Esophagus muscularis mucosa (tissue), 4 donors: ENCODE results near the gene PACSIN2. TPM values are rescaled to one million over a fixed set of nuclear protein-coding genes. Genes with fewer than 3 reads are reported as not detected.

Experiments used
- DNase-seq: peaks from one replicate; pipeline ENCODE4 v3.0.0-alpha.2; 2017; ENCODE audit errors: extremely low spot score
- H3K27ac ChIP-seq, 4 donors: fragments of 200-600 bp; sonication (generic); replicated peaks in 1 of 4; 1 replicate in 3 of 4; 2 replicates in 1 of 4; pipeline ENCODE4 v1.5.1; 2016 to 2019; ENCODE audit warnings: mild to moderate bottlenecking in 1 of 4
- H3K27me3 ChIP-seq, 4 donors: fragments of 200-600 bp; sonication (generic); one replicate each; pipeline versions ENCODE4 v1.5.1 to v1.6.0; 2016 to 2019
- H3K36me3 ChIP-seq, 4 donors: fragments of 200-600 bp; sonication (generic); one replicate each; pipeline ENCODE4 v1.5.1; 2016 to 2019
- H3K4me1 ChIP-seq, 4 donors: fragments of 200-600 bp; sonication (generic); one replicate each; pipeline ENCODE4 v1.5.1; 2016 to 2019
- H3K4me3 ChIP-seq, 4 donors: fragments of 200-600 bp; sonication (generic); 1 replicate in 2 of 4; 2 replicates in 2 of 4; pipeline ENCODE4 v1.5.1; 2016 to 2019; ENCODE audit warnings: mild to moderate bottlenecking in 4 of 4, moderate library complexity in 1 of 4
- H3K9me3 ChIP-seq, 4 donors: fragments of 200-600 bp; sonication (generic); 1 replicate in 3 of 4; 2 replicates in 1 of 4; pipeline ENCODE4 v1.5.1; 2016 to 2019
- EP300 ChIP-seq: sonication (generic); formaldehyde crosslinking; IDR thresholded peaks from one replicate; pipeline ENCODE4 v1.6.1; 2017; ENCODE audit warnings: antibody characterized with exemption
- POLR2A ChIP-seq: fragments of 450-650 bp; IDR thresholded peaks from one replicate; pipeline ENCODE4 v1.6.1; 2017; ENCODE audit warnings: antibody characterized with exemption, moderate library complexity, mild to moderate bottlenecking, low read depth
- POLR2AphosphoS5 ChIP-seq, 2 donors: sonication (generic); formaldehyde crosslinking; IDR thresholded peaks; one replicate each; pipeline ENCODE4 v1.6.1; 2017; ENCODE audit warnings: antibody characterized with exemption in 2 of 2
- WGBS: methylation state at CpG from one replicate; pipeline ENCODE4 v1.1.5; 2018; 5-methylcytosine and 5-hydroxymethylcytosine counted together
- intact Hi-C: fragments of 100-400 bp; cut with DNase I; formaldehyde crosslinking; loops from one replicate; pipeline ENCODE4 v1.15.1; 2023
- total RNA-seq, 4 donors: library from RNA; depleted of rRNA; stranded (reverse); fragments of >200 nt; gene quantifications; one replicate each; pipeline versions ENCODE4 v1.1.0 to v1.2.1, GENCODE V29; 2016
- TF ChIP-seq, protein P1 (sequence below), 3 experiments: fragments of 200-600 bp in 2 of 3; fragments of 450-650 bp in 1 of 3; sonication (generic) in 2 of 3; IDR thresholded peaks; one replicate each; pipeline ENCODE4 v1.5.1; 2017 to 2019; ENCODE audit warnings: antibody characterized with exemption in 3 of 3, mild to moderate bottlenecking in 2 of 3, moderate library complexity in 1 of 3

Gene PACSIN2, protein sequence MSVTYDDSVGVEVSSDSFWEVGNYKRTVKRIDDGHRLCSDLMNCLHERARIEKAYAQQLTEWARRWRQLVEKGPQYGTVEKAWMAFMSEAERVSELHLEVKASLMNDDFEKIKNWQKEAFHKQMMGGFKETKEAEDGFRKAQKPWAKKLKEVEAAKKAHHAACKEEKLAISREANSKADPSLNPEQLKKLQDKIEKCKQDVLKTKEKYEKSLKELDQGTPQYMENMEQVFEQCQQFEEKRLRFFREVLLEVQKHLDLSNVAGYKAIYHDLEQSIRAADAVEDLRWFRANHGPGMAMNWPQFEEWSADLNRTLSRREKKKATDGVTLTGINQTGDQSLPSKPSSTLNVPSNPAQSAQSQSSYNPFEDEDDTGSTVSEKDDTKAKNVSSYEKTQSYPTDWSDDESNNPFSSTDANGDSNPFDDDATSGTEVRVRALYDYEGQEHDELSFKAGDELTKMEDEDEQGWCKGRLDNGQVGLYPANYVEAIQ
- total RNA-seq = 100 to 1,000 TPM in 3 of 4 donors, 10 to 100 TPM in 1; 91.1 to 147 (median 116) TPM

DNA sequence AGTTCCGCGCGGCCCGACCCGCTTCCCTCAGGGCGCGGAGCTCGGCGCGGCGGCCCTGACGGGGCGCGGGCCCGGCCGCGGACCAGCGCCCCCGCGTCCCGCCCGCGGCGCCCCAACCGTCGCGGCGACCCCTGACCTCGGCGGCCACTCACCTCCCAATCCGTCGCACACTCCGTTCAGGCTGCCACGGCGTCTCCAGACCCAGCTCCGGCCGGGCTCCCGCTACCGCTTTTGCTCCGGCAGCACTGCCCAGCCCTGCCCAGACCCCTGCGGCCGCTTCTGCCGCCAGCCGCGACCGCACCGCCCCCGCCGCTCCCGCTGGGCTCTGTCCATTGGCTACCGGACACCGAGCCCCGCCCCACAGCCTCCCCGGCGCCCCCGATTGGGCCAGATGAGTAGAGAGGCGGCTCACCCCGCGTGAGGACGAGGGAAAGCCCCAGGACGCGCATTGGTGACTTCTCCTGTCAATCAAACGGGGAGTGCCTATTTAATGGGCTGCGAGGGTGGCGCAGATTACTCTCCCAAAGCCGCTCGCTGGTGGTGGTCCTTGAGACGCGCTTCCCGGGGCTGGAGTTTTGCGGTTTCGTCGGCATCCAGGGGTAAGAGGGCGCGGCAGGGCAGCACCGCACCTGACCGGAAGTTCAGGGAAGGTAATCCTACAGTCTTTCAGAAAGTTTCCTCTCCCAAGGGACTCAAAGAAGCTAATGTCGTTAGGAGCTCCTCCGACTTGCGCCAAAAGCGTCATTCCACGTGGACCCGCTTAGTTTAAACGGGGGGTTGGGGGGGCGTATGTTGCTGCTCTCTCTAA, at the start of gene PACSIN2:
TSS of gene PACSIN2 (minus strand) at position 281 of the 808 bp plus-strand sequence. CDS start 103,069 bp downstream, outside the sequence.
- under 1% methylated on average over 22 of the region's 85 CpGs for WGBS
- TF ChIP-seq, protein P1, sequence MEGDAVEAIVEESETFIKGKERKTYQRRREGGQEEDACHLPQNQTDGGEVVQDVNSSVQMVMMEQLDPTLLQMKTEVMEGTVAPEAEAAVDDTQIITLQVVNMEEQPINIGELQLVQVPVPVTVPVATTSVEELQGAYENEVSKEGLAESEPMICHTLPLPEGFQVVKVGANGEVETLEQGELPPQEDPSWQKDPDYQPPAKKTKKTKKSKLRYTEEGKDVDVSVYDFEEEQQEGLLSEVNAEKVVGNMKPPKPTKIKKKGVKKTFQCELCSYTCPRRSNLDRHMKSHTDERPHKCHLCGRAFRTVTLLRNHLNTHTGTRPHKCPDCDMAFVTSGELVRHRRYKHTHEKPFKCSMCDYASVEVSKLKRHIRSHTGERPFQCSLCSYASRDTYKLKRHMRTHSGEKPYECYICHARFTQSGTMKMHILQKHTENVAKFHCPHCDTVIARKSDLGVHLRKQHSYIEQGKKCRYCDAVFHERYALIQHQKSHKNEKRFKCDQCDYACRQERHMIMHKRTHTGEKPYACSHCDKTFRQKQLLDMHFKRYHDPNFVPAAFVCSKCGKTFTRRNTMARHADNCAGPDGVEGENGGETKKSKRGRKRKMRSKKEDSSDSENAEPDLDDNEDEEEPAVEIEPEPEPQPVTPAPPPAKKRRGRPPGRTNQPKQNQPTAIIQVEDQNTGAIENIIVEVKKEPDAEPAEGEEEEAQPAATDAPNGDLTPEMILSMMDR (IDR thresholded peaks at IDR 0.05) = no peak
- TF ChIP-seq POLR2A = peak; percentile 86
- TF ChIP-seq POLR2AphosphoS5 (IDR thresholded peaks at IDR 0.05) = peak; percentile 95 to 98
- no peak for TF ChIP-seq EP300
- Histone ChIP-seq H3K27me3 (no peaks in the 10 kb centered on the region), H3K36me3 (no peaks in the 10 kb centered on the region), H3K27ac (peak within 1 kb of the TSS; percentile 80 to 89 (median 88)), H3K4me1 (peaks cover 15 to 47% (median 43%) of the 10 kb centered on the region in 4 donors), H3K4me3 (peak within 1 kb of the TSS; percentile 92 to 97 (median 95)), H3K9me3 (no peaks in the 10 kb centered on the region)
- intact Hi-C loops = no loop called here
- peak; percentile 100 for DNase-seq

DNA sequence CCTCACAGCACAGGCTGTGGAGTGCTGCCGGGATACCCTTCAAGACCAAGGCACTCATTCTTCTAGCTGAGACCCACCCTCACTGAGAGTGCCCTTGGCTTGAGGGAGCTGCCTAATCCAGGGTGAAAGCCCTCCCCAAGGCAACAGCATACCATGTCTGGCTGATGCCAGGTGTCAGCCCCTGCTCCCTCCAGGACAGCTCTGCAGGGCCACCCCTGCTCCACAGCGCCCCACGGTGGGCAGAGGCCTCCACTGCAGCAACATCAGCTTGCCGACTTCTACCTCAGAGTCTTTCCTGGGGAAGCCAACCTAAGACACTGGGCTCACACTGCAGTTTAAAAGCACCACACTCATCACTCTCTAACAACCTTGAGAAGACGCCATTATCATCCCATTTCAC, 45.2 kb upstream of the PACSIN2 start:
- H3K9me3 ChIP-seq = no peaks in the 10 kb centered on the region
- intact Hi-C loops = no loop called here
- H3K36me3 ChIP-seq = peaks cover 9 to 77% (median 45%) of the 10 kb centered on the region in 4 donors
- DNase-seq = no peak
- no peak overlapping the region for H3K4me3 ChIP-seq
- 52% methylated on average over 5 of the region's 5 CpGs for WGBS
- H3K4me1 ChIP-seq = no peaks in the 10 kb centered on the region
- TF ChIP-seq, protein P1 (IDR thresholded peaks at IDR 0.05) = peak; percentile 34 to 51 (median 39)
- TF ChIP-seq POLR2A = no peak
- no peaks in the 10 kb centered on the region for H3K27me3 ChIP-seq
- no peak overlapping the region for H3K27ac ChIP-seq

DNA sequence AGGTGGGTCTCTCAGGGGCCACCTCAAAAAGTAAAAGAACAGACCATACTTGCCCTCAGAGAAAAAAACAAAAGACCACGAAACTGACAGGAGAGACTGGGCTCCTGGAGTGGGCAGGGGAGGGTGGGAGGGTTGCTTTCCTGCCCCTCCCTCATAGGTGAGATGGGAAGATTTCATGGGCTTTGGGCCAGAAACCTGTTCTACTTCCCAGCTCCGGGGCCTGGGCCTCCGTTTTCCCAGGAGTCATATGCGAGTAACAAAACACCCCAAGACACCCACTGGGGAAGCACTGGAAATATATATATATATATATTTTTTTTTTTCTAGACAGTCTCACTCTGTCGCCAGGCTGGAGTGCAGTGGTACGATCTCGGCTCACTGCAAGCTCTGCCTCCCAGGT, 42.7 kb upstream of the PACSIN2 start:
- Histone ChIP-seq H3K9me3 (no peaks in the 10 kb centered on the region), H3K36me3 (peaks cover 9 to 62% (median 28%) of the 10 kb centered on the region in 4 donors), H3K4me3 (no peak overlapping the region), H3K27ac (no peak overlapping the region), H3K4me1 (no peaks in the 10 kb centered on the region), H3K27me3 (no peaks in the 10 kb centered on the region)
- no peak for DNase-seq
- WGBS = 91% methylated on average over 7 of the region's 7 CpGs
- TF ChIP-seq EP300 = no peak
- TF ChIP-seq POLR2A = no peak
- no peak for TF ChIP-seq POLR2AphosphoS5 (IDR thresholded peaks at IDR 0.05)
- TF ChIP-seq, protein P1 (IDR thresholded peaks at IDR 0.05) = no peak
- intact Hi-C loops = no loop called here

DNA sequence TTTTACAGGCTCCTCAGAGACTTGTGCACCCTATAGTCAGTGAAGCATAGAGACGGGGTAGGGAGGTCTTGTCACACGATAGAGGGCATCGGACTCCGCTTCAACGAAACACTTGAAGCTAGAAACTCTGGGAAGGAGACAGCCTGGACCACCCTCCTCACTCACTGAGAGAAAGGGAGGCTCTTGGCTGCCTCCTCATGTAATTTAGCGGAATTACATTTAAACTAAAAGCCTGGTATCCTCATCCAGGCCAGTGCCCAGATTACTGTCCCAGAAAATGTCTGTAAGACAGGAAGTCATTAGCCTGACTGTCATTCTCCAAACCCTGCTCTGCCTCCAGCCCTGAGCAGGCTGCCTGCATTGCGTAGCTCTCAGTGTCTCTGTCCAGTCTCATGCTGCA, 38.2 kb upstream of the PACSIN2 start:
- Histone ChIP-seq H3K4me1 (no peaks in the 10 kb centered on the region), H3K36me3 (peaks cover 0 to 39% (median 13%) of the 10 kb centered on the region in 4 donors), H3K4me3 (no peak overlapping the region), H3K27me3 (no peaks in the 10 kb centered on the region), H3K9me3 (no peaks in the 10 kb centered on the region), H3K27ac (no peak overlapping the region)
- WGBS = 98% methylated on average over 7 of the region's 7 CpGs
- intact Hi-C loops = no loop called here
- DNase-seq = no peak
- TF ChIP-seq, protein P1 (IDR thresholded peaks at IDR 0.05) = no peak
